Stimulated activated naive CD8-positive, alpha-beta T cell treated with anti-CD3 and anti-CD28 coated beads, Interleukin-15, amount 100 ng/mL, for 72 hours (primary cell): Measurements from ENCODE around the gene SHC3.

Experiments used
- ATAC-seq: fragments of 150-1000 bp; cut with Tn5 transposase; 2 replicates; pipeline ENCODE4 v1.10.0; 2021; ENCODE audit warnings: mild to moderate bottlenecking, moderate library complexity
- DNase-seq, 2 donors: peaks; one replicate each; pipeline ENCODE4 v3.0.0; 2021 to 2022
- H3K27ac Mint-ChIP-seq, 2 donors: one replicate each; pipeline ENCODE4 v1.8.0; 2022; ENCODE audit warnings: mild to moderate bottlenecking in 2 of 2, mixed read lengths in 2 of 2, moderate library complexity in 2 of 2
- H3K27me3 Mint-ChIP-seq: one replicate; pipeline ENCODE4 v1.8.0; 2022; ENCODE audit warnings: mixed read lengths
- H3K4me1 Mint-ChIP-seq: one replicate; pipeline ENCODE4 v1.8.0; 2022; ENCODE audit warnings: mild to moderate bottlenecking, mixed read lengths
- H3K4me3 Mint-ChIP-seq, 2 donors: one replicate each; pipeline ENCODE4 v1.8.0; 2022; ENCODE audit warnings: mild to moderate bottlenecking in 2 of 2, mixed read lengths in 2 of 2, moderate library complexity in 1 of 2
- H3K9me3 Mint-ChIP-seq, 2 donors: one replicate each; pipeline ENCODE4 v1.8.0; 2022; ENCODE audit warnings: mixed read lengths in 2 of 2

The SHC3 gene

GRCh38 chr9:89022001-89022759 is 156.4 kb downstream of the SHC3 start:
- H3K9me3 Mint-ChIP-seq = peaks cover 0 to 9% of the 10 kb centered on the region in 2 donors
- ATAC-seq (no peak), DNase-seq (no peak)
- H3K27me3 Mint-ChIP-seq = peaks cover 20% of the 10 kb centered on the region
- no peak overlapping the region for H3K4me3 Mint-ChIP-seq
- H3K27ac Mint-ChIP-seq = no peak overlapping the region
- H3K4me1 Mint-ChIP-seq = no peaks in the 10 kb centered on the region

DNA sequence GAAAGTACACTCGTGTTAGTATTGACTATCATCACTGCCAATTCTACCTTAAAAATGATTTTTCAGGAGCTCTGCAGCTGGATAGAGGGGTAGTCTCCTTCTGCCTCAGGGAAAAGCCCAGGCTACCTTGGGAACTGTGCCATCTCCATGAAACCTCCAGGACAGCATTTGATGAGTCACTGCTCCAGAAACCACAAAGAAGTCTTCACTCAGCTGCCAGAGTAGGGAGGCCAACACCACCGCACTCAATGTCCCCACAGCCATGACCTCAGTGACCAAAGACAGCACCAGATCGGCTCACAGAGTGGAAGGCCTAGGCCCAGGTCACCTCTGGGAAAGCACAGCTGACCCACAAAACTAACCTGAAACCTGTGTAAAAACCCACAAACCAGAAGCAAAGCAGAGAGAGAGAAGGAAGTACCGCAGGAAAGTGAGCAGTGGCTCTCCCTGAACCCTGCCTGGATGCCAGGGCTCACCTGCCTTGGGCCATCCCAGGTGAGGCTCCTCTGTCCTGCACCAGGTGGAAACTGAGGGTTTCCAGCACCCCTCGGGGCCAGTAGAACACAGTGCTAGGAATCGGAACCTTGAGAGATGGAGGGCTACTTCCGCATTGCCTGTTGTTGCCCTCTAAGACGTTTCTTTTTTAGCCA is 157.3 kb downstream of the SHC3 start:
- no peak for ATAC-seq
- Mint-ChIP-seq H3K9me3 (peaks cover 0 to 9% of the 10 kb centered on the region in 2 donors), H3K27ac (no peak overlapping the region), H3K27me3 (peaks cover 11% of the 10 kb centered on the region), H3K4me1 (no peaks in the 10 kb centered on the region), H3K4me3 (no peak overlapping the region)
- no peak for DNase-seq

- Mint-ChIP-seq H3K27ac (no peak overlapping the region), H3K4me3 (no peak overlapping the region), H3K4me1 (no peaks in the 10 kb centered on the region), H3K9me3 (peaks cover 0 to 9% of the 10 kb centered on the region in 2 donors), H3K27me3 (peaks cover 14% of the 10 kb centered on the region)
- DNase-seq (no peak), ATAC-seq (no peak)
Measured at GRCh38 chr9:89020754-89021153, 157.9 kb downstream of the SHC3 start.

- DNase-seq (no peak), ATAC-seq (no peak)
- Mint-ChIP-seq H3K4me3 (no peak overlapping the region), H3K27ac (no peak overlapping the region), H3K27me3 (peaks cover 19% of the 10 kb centered on the region), H3K9me3 (no peaks in the 10 kb centered on the region), H3K4me1 (no peaks in the 10 kb centered on the region)
Measured at GRCh38 chr9:89015336-89015735, 163.3 kb downstream of the SHC3 start.

DNA sequence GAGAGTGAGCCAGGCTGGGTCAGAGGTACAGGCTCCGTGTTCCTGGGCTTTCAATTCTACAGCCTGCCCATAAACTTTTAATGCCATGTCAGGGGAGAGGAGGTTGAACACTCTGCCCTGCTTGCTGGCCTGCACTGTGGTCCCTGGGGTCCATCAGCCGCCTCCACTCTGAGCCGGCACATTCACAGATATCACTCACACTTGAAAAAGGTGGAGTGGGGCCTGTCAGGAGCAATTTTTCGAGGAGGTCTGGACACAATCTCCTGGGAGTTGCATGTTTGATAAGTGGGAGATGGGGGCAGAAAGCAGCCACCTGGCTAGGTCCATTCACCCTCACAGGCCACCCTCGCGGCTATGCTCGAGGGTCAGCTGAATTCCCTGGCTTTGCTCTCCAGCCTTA is 164.5 kb downstream of the SHC3 start:
- H3K4me3 Mint-ChIP-seq = no peak overlapping the region
- H3K27ac Mint-ChIP-seq = no peak overlapping the region
- DNase-seq (no peak), ATAC-seq (no peak)
- H3K27me3 Mint-ChIP-seq = peaks cover 19% of the 10 kb centered on the region
- no peaks in the 10 kb centered on the region for H3K9me3 Mint-ChIP-seq
- no peaks in the 10 kb centered on the region for H3K4me1 Mint-ChIP-seq

DNA sequence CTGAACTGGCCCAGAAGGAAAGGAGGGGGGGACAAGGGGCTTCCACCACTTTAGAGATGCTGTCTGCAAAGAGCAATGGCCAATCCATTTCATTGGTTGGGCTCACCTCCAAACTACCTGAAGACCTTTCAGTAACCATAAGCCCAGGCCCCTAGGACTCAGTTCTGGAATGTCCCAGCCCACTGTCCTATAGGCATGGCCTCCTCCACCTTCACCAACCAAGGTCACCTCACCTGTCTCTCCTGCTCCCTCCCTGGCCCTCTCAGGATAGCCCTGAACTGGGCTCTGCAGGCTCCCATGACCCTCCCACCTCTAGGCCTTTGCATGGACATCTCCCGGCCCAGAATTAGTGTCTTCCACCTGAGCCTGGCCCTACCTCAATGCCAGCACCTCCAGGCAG is 165.0 kb downstream of the SHC3 start:
- H3K4me3 Mint-ChIP-seq = no peak overlapping the region
- peaks cover 19% of the 10 kb centered on the region for H3K27me3 Mint-ChIP-seq
- DNase-seq (no peak), ATAC-seq (no peak)
- no peak overlapping the region for H3K27ac Mint-ChIP-seq
- H3K4me1 Mint-ChIP-seq = no peaks in the 10 kb centered on the region
- H3K9me3 Mint-ChIP-seq = no peaks in the 10 kb centered on the region

DNA sequence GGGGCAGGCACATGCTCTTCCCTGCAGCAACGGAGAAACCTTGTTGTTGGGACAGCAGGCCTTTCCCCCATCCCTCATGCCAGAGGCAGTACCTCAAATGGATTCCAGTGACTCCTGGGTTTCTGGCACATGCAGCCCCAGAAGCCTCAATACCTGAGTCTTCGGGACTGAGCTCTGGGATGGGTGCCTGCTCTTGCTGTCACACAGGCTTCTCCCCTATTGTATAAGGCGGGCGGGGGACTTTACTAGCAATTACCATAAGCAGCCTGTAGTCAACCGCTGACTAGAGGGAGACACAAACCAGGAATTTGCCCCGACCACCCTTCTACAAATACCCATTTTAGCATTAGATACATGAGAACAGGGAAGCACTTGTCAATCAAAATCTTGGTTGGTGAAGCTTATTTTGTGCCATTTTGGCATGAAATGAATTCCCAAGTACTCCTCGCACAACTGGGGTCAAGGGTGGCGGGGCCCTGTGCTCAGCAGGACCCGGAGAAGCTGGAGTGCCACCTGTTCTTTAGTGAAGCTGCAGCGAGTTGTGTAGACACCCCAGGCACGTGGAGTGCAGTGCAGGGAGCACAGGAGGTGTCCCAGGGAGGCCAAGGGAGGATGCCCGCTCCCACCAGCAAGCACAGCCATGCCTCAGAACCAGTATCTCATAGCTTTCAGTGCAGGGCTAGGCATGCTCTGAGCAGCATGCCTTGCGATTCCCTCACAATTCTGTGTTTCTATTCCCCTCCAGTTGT is 166.2 kb downstream of the SHC3 start:
- no peak overlapping the region for H3K4me3 Mint-ChIP-seq
- H3K9me3 Mint-ChIP-seq = no peaks in the 10 kb centered on the region
- ATAC-seq = no peak
- DNase-seq = no peak
- no peaks in the 10 kb centered on the region for H3K4me1 Mint-ChIP-seq
- H3K27me3 Mint-ChIP-seq = peaks cover 25% of the 10 kb centered on the region
- H3K27ac Mint-ChIP-seq = no peak overlapping the region

GRCh38 chr9:89011683-89012082 is 166.9 kb downstream of the SHC3 start:
- Mint-ChIP-seq H3K9me3 (no peaks in the 10 kb centered on the region), H3K4me3 (no peak overlapping the region), H3K27ac (no peak overlapping the region), H3K27me3 (peaks cover 29% of the 10 kb centered on the region), H3K4me1 (no peaks in the 10 kb centered on the region)
- DNase-seq (no peak), ATAC-seq (no peak)

GRCh38 chr9:89010526-89011111 is 168.0 kb downstream of the SHC3 start:
- Mint-ChIP-seq H3K27ac (no peak overlapping the region), H3K4me3 (no peak overlapping the region), H3K27me3 (peaks cover 32% of the 10 kb centered on the region), H3K9me3 (no peaks in the 10 kb centered on the region), H3K4me1 (no peaks in the 10 kb centered on the region)
- DNase-seq = no peak
- ATAC-seq = no peak

- Mint-ChIP-seq H3K9me3 (no peaks in the 10 kb centered on the region), H3K4me3 (no peak overlapping the region), H3K27ac (no peak overlapping the region), H3K27me3 (peaks cover 27% of the 10 kb centered on the region), H3K4me1 (no peaks in the 10 kb centered on the region)
- no peak for ATAC-seq
- DNase-seq = no peak
Measured at GRCh38 chr9:89010056-89010455, 168.6 kb downstream of the SHC3 start.

GRCh38 chr9:89009546-89009840 is 169.1 kb downstream of the SHC3 start:
- H3K4me1 Mint-ChIP-seq = no peaks in the 10 kb centered on the region
- no peak overlapping the region for H3K4me3 Mint-ChIP-seq
- no peaks in the 10 kb centered on the region for H3K9me3 Mint-ChIP-seq
- H3K27me3 Mint-ChIP-seq = peaks cover 22% of the 10 kb centered on the region
- ATAC-seq (no peak), DNase-seq (no peak)
- H3K27ac Mint-ChIP-seq = no peak overlapping the region

GRCh38 chr9:89008744-89009545 is 169.7 kb downstream of the SHC3 start:
- Mint-ChIP-seq H3K4me3 (no peak overlapping the region), H3K27me3 (peaks cover 20% of the 10 kb centered on the region), H3K9me3 (no peaks in the 10 kb centered on the region), H3K27ac (no peak overlapping the region), H3K4me1 (no peaks in the 10 kb centered on the region)
- no peak for DNase-seq
- no peak for ATAC-seq

- Mint-ChIP-seq H3K9me3 (no peaks in the 10 kb centered on the region), H3K27ac (no peak overlapping the region), H3K4me1 (no peaks in the 10 kb centered on the region), H3K27me3 (peaks cover 26% of the 10 kb centered on the region), H3K4me3 (no peak overlapping the region)
- ATAC-seq (no peak), DNase-seq (no peak)
Measured at GRCh38 chr9:89008055-89008743, 170.4 kb downstream of the SHC3 start.

DNA sequence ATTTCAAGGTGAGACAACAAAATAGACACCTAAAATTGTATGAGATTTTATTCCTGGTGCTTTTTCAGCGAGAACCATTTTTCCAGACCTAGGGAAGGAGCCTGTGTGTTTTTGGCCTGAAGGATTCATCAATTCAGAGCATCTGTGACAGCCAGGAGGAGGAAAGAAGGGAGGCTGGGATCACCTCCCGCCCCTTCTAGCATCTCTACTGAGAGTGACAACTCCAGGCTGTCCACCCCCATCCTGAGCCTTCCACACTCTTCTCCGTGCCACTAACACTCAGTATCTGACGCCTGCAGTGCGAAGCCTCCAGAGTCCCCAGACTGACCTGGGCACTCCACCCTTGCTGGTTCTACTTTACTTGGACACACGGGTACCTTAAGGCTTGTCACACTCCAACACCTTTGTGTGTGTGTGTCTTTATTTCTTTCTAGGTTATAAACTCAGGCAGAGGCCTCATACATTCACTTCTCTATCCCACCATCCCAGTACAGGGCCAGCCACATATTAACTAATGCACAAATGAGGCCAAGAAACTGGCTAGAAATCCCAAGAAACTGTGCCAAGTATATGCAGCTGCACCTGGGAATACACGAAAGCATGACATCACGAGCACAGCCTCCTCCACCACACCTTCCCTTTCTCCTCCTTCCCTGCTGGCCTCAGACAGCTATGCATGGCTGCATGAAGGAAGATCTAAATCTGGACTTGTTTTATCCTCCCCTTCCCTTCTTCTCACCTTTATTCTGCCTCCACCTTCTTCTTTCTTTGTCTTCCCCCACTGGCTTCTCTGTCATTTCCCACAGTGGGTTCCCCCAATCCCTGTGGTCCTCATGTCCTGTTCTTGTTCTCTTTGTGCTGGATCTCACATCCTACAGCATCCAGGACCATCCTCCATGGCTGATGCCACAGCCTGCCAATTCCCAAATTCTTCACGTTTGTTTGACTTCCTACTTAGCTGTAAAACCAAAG is 171.3 kb downstream of the SHC3 start:
- peaks cover 35% of the 10 kb centered on the region for H3K27me3 Mint-ChIP-seq
- ATAC-seq (no peak), DNase-seq (no peak)
- no peak overlapping the region for H3K4me3 Mint-ChIP-seq
- H3K9me3 Mint-ChIP-seq = no peaks in the 10 kb centered on the region
- H3K4me1 Mint-ChIP-seq = no peaks in the 10 kb centered on the region
- H3K27ac Mint-ChIP-seq = no peak overlapping the region
